ENCODE data around the gene HSDL2.

- TF ChIP-seq CTCF (conservative IDR thresholded peaks at IDR 0.05 in 1 of 2, IDR thresholded peaks at IDR 0.05 in 1 of 2; ENCODE audit: low read depth in 1 of 2, low read length in 2 of 2) (no peak), EZH2 (IDR thresholded peaks at IDR 0.05; ENCODE audit: low read length, missing control alignments) (no peak)
Measured at GRCh38 chr9:112377684-112378327, 2.1 kb upstream of the HSDL2 start.

Data from fibroblast of lung (primary cell).